Neural progenitor cell (in vitro differentiated cells): ENCODE measurements around the gene CAMKMT. TPM values are rescaled to one million over a fixed set of nuclear protein-coding genes. Genes with fewer than 3 reads are reported as not detected.

ENCODE experiments used
- DNase-seq: peaks from one replicate; pipeline ENCODE4 v3.0.0-alpha.2; 2016; ENCODE audit warnings: low spot score
- H2AFZ ChIP-seq: fragments of 200-600 bp; sonication (generic); replicated peaks from 2 replicates; pipeline ENCODE4 v1.6.1; 2016; ENCODE audit warnings: antibody characterized with exemption
- H3F3A ChIP-seq: fragments of 200-600 bp; sonication (generic); 2 replicates; pipeline ENCODE4 v1.6.1; 2016; ENCODE audit warnings: antibody characterized with exemption, low read depth
- H3K27ac ChIP-seq: fragments of 200-600 bp; sonication (generic); 2 replicates; pipeline ENCODE4 v1.5.1; 2016; ENCODE audit warnings: mild to moderate bottlenecking
- H3K27me3 ChIP-seq: fragments of 200-600 bp; sonication (generic); 2 replicates; pipeline ENCODE4 v1.6.1; 2016; ENCODE audit warnings: mild to moderate bottlenecking, moderate library complexity
- H3K36me3 ChIP-seq: fragments of 200-600 bp; sonication (generic); 2 replicates; pipeline ENCODE4 v1.5.1; 2016
- H3K4me1 ChIP-seq: fragments of 200-600 bp; sonication (generic); 2 replicates; pipeline ENCODE4 v1.6.1; 2016; ENCODE audit warnings: mixed run types
- H3K4me2 ChIP-seq: fragments of 200-600 bp; sonication (generic); 2 replicates; pipeline ENCODE4 v1.6.1; 2016
- H3K4me3 ChIP-seq: fragments of 200-600 bp; sonication (generic); 2 replicates; pipeline ENCODE4 v1.5.1; 2016
- H3K79me2 ChIP-seq: fragments of 200-600 bp; sonication (generic); 2 replicates; pipeline ENCODE4 v1.6.1; 2016; ENCODE audit warnings: low read depth
- H3K9ac ChIP-seq: fragments of 200-600 bp; sonication (generic); 2 replicates; pipeline ENCODE4 v1.6.1; 2016
- H3K9me3 ChIP-seq: fragments of 200-600 bp; sonication (generic); 2 replicates; pipeline ENCODE4 v1.5.1; 2016; ENCODE audit warnings: low read depth
- H4K20me1 ChIP-seq: fragments of 200-600 bp; sonication (generic); 2 replicates; pipeline ENCODE4 v1.6.1; 2016; ENCODE audit warnings: low read depth
- H3K27ac Mint-ChIP-seq: 3 replicates; pipeline ENCODE4 v1.8.0; 2021; ENCODE audit warnings: mixed read lengths
- H3K27me3 Mint-ChIP-seq: 2 replicates; pipeline ENCODE4 v1.8.0; 2022; ENCODE audit warnings: low read depth, mild to moderate bottlenecking, inconsistent platforms, moderate library complexity, mixed read lengths; ENCODE audit not compliant: insufficient read depth
- H3K36me3 Mint-ChIP-seq: 3 replicates; pipeline ENCODE4 v1.8.0; 2021; ENCODE audit warnings: mixed read lengths
- H3K4me1 Mint-ChIP-seq: 3 replicates; pipeline ENCODE4 v1.8.0; 2021; ENCODE audit warnings: mixed read lengths
- H3K4me3 Mint-ChIP-seq: 3 replicates; pipeline ENCODE4 v1.8.0; 2021; ENCODE audit warnings: mild to moderate bottlenecking, moderate library complexity, mixed read lengths
- H3K9me3 Mint-ChIP-seq: 3 replicates; pipeline ENCODE4 v1.8.0; 2020; ENCODE audit warnings: mixed read lengths
- CTCF ChIP-seq: fragments of 200-600 bp; sonication (generic); IDR thresholded peaks from 2 replicates; pipeline ENCODE4 v1.5.1; 2017; ENCODE audit warnings: antibody characterized with exemption, mild to moderate bottlenecking
- EZH2 ChIP-seq: fragments of 200-600 bp; sonication (generic); IDR thresholded peaks from 2 replicates; pipeline ENCODE4 v1.6.1; 2017; ENCODE audit warnings: antibody characterized with exemption, mild to moderate bottlenecking, moderate library complexity
- EZH2phosphoT487 ChIP-seq: fragments of 200-600 bp; sonication (generic); IDR thresholded peaks from 2 replicates; pipeline ENCODE4 v1.6.1; 2017; ENCODE audit warnings: antibody characterized with exemption
- total RNA-seq: library from RNA; depleted of rRNA; stranded (reverse); fragments of >200 nt; gene quantifications from 2 replicates; pipeline ENCODE4 v1.2.3, GENCODE V29; 2015; ENCODE audit warnings: low replicate concordance

CAMKMT gene
- total RNA-seq, 1 donor from 2014 or later: 28.5 TPM

DNA sequence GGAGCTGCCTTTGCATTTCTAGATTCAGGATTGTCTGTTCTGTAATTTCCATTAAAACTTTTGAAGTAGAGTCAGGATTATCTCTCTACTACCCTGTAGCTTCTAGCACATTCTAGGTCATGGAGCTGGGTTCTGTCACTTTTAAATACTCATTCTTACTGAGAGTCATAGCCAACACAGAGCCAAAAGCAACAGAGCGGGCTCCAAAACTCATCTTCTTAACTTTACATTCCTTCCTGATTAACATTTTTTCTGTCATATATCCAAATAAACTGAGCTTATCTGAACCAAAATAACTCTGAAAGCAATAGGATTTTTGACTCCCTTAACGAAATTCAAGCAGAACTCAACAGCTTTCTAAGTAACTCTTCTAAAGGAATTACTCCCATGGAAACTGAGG lies 13.3 kb upstream of the CAMKMT start:
- Mint-ChIP-seq H3K9me3 (no peaks in the 10 kb centered on the region), H3K27me3 (no peaks in the 10 kb centered on the region), H3K36me3 (peaks cover 2% of the 10 kb centered on the region), H3K4me1 (peaks cover 6% of the 10 kb centered on the region), H3K27ac (no peak overlapping the region), H3K4me3 (no peak overlapping the region)
- Histone ChIP-seq H3K27ac (no peak overlapping the region), H3K27me3 (no peaks in the 10 kb centered on the region), H2AFZ (no peak overlapping the region), H3F3A (peaks cover 14% of the 10 kb centered on the region), H3K36me3 (peaks cover 5% of the 10 kb centered on the region), H3K9ac (no peak overlapping the region), H4K20me1 (peaks cover 17% of the 10 kb centered on the region), H3K4me2 (no peak overlapping the region), H3K79me2 (peaks cover 21% of the 10 kb centered on the region), H3K9me3 (no peaks in the 10 kb centered on the region), H3K4me3 (no peak overlapping the region), H3K4me1 (peaks cover 13% of the 10 kb centered on the region)
- TF ChIP-seq EZH2phosphoT487: no peak
- no peak for TF ChIP-seq CTCF
- TF ChIP-seq EZH2: no peak
- no peak for DNase-seq

- H3K4me3 Mint-ChIP-seq: no peak overlapping the region
- Histone ChIP-seq H3K27me3 (no peaks in the 10 kb centered on the region), H2AFZ (no peak overlapping the region), H3K9ac (no peak overlapping the region), H3F3A (peaks cover 14% of the 10 kb centered on the region), H3K27ac (no peak overlapping the region), H3K4me2 (no peak overlapping the region), H3K9me3 (no peaks in the 10 kb centered on the region), H4K20me1 (peaks cover 17% of the 10 kb centered on the region), H3K4me3 (no peak overlapping the region), H3K79me2 (peaks cover 25% of the 10 kb centered on the region), H3K4me1 (peaks cover 13% of the 10 kb centered on the region), H3K36me3 (peaks cover 2% of the 10 kb centered on the region)
- peaks cover 2% of the 10 kb centered on the region for H3K36me3 Mint-ChIP-seq
- H3K27me3 Mint-ChIP-seq: no peaks in the 10 kb centered on the region
- TF ChIP-seq CTCF: no peak
- no peak for TF ChIP-seq EZH2phosphoT487
- no peak for TF ChIP-seq EZH2
- no peak for DNase-seq
- H3K9me3 Mint-ChIP-seq: no peaks in the 10 kb centered on the region
- peaks cover 6% of the 10 kb centered on the region for H3K4me1 Mint-ChIP-seq
- H3K27ac Mint-ChIP-seq: no peak overlapping the region
These were observed 12.2 kb upstream of the CAMKMT start for GRCh38 chr2:44349506-44349905.

DNA sequence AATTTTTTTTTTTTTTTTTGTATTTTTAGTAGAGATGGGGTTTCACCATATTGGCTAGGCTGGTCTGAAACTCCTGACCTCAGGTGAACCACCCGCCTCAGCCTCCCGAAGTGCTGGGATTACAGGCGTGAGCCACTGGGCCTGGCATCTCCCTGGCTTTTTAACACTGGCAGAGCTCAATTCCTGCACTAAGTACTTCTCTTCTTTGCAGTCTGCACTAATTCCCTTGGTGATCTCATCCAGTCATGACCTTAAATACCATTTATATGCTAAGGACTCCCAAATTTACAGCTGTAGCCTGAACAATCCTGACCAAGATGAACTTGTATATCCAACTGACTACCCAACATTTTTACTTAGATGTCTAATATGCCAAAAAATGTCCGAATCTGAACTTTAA lies 10.7 kb upstream of the CAMKMT start:
- TF ChIP-seq CTCF: no peak
- no peak for TF ChIP-seq EZH2
- no peak for TF ChIP-seq EZH2phosphoT487
- no peak overlapping the region for H3K27ac ChIP-seq
- peaks cover 14% of the 10 kb centered on the region for H3F3A ChIP-seq
- H3K36me3 ChIP-seq: no peaks in the 10 kb centered on the region
- peaks cover 13% of the 10 kb centered on the region for H3K4me1 ChIP-seq
- H3K79me2 ChIP-seq: peaks cover 25% of the 10 kb centered on the region
- H3K9me3 Mint-ChIP-seq: no peaks in the 10 kb centered on the region
- H3K27me3 ChIP-seq: no peaks in the 10 kb centered on the region
- no peak overlapping the region for H3K27ac Mint-ChIP-seq
- peaks cover 6% of the 10 kb centered on the region for H3K4me1 Mint-ChIP-seq
- H3K9ac ChIP-seq: no peak overlapping the region
- DNase-seq: no peak
- H3K36me3 Mint-ChIP-seq: peaks cover 3% of the 10 kb centered on the region
- H3K4me3 Mint-ChIP-seq: no peak overlapping the region
- peaks cover 17% of the 10 kb centered on the region for H4K20me1 ChIP-seq
- no peaks in the 10 kb centered on the region for H3K9me3 ChIP-seq
- H3K4me3 ChIP-seq: no peak overlapping the region
- H3K27me3 Mint-ChIP-seq: no peaks in the 10 kb centered on the region
- H2AFZ ChIP-seq: no peak overlapping the region
- H3K4me2 ChIP-seq: no peak overlapping the region
